Measurements from ENCODE around the gene CTRB1.

The CTRB1 gene

GRCh38 chr16:75246504-75247205 is 27.9 kb downstream of the CTRB1 start:
- Mint-ChIP-seq H3K4me3 (no peak overlapping the region), H3K36me3 (no peaks in the 10 kb centered on the region), H3K27me3 (peaks cover 37% of the 10 kb centered on the region), H3K27ac (no peak overlapping the region), H3K9me3 (no peaks in the 10 kb centered on the region), H3K4me1 (peaks cover 15% of the 10 kb centered on the region)
- DNase-seq (ENCODE audit: low spot score in 2 of 2): no peak
- ATAC-seq (ENCODE audit: low read depth): no peak

GRCh38 chr16:75247249-75247648 is 28.5 kb downstream of the CTRB1 start:
- Mint-ChIP-seq H3K36me3 (no peaks in the 10 kb centered on the region), H3K27ac (no peak overlapping the region), H3K9me3 (no peaks in the 10 kb centered on the region), H3K4me3 (no peak overlapping the region), H3K4me1 (peaks cover 19% of the 10 kb centered on the region), H3K27me3 (peaks cover 41% of the 10 kb centered on the region)
- ATAC-seq (ENCODE audit: low read depth): no peak
- DNase-seq (ENCODE audit: low spot score in 2 of 2): no peak

- Mint-ChIP-seq H3K36me3 (no peaks in the 10 kb centered on the region), H3K9me3 (no peaks in the 10 kb centered on the region), H3K4me3 (no peak overlapping the region), H3K27me3 (peaks cover 39% of the 10 kb centered on the region), H3K27ac (no peak overlapping the region), H3K4me1 (peaks cover 19% of the 10 kb centered on the region)
- no peak for DNase-seq (ENCODE audit: low spot score in 2 of 2)
- ATAC-seq (ENCODE audit: low read depth): no peak
These were observed 29.4 kb downstream of the CTRB1 start for GRCh38 chr16:75248142-75248535.

- no peaks in the 10 kb centered on the region for H3K36me3 Mint-ChIP-seq
- no peak overlapping the region for H3K4me3 Mint-ChIP-seq
- DNase-seq (ENCODE audit: low spot score in 2 of 2) (no peak), ATAC-seq (ENCODE audit: low read depth) (no peak)
- H3K9me3 Mint-ChIP-seq: no peaks in the 10 kb centered on the region
- H3K27me3 Mint-ChIP-seq: peaks cover 37% of the 10 kb centered on the region
- H3K4me1 Mint-ChIP-seq: peaks cover 19% of the 10 kb centered on the region
- H3K27ac Mint-ChIP-seq: no peak overlapping the region
These were observed 30.0 kb downstream of the CTRB1 start for GRCh38 chr16:75248536-75249380.

GRCh38 chr16:75249441-75249840 is 30.7 kb downstream of the CTRB1 start:
- Mint-ChIP-seq H3K4me3 (no peak overlapping the region), H3K9me3 (no peaks in the 10 kb centered on the region), H3K36me3 (no peaks in the 10 kb centered on the region), H3K27me3 (peaks cover 36% of the 10 kb centered on the region), H3K27ac (no peak overlapping the region), H3K4me1 (peaks cover 14% of the 10 kb centered on the region)
- ATAC-seq (ENCODE audit: low read depth) (no peak), DNase-seq (ENCODE audit: low spot score in 2 of 2) (no peak)

GRCh38 chr16:75250089-75250808 is 31.5 kb downstream of the CTRB1 start:
- Mint-ChIP-seq H3K36me3 (no peaks in the 10 kb centered on the region), H3K27me3 (peaks cover 36% of the 10 kb centered on the region), H3K4me1 (peaks cover 9% of the 10 kb centered on the region), H3K4me3 (peak overlapping the region; percentile 41), H3K9me3 (no peaks in the 10 kb centered on the region), H3K27ac (no peak overlapping the region)
- DNase-seq (ENCODE audit: low spot score in 2 of 2) (no peak), ATAC-seq (ENCODE audit: low read depth) (peak; percentile 8)

- ATAC-seq (ENCODE audit: low read depth) (peak; percentile 19), DNase-seq (ENCODE audit: low spot score in 2 of 2) (no peak)
- no peaks in the 10 kb centered on the region for H3K9me3 Mint-ChIP-seq
- no peak overlapping the region for H3K27ac Mint-ChIP-seq
- no peaks in the 10 kb centered on the region for H3K36me3 Mint-ChIP-seq
- peaks cover 35% of the 10 kb centered on the region for H3K27me3 Mint-ChIP-seq
- H3K4me3 Mint-ChIP-seq: peak overlapping the region; percentile 41
- peaks cover 9% of the 10 kb centered on the region for H3K4me1 Mint-ChIP-seq
These were observed 32.1 kb downstream of the CTRB1 start for GRCh38 chr16:75250809-75251279.

- peaks cover 30% of the 10 kb centered on the region for H3K27me3 Mint-ChIP-seq
- H3K9me3 Mint-ChIP-seq: no peaks in the 10 kb centered on the region
- H3K4me3 Mint-ChIP-seq: peak within 1 kb of the TSS; percentile 85
- no peaks in the 10 kb centered on the region for H3K36me3 Mint-ChIP-seq
- ATAC-seq (ENCODE audit: low read depth) (peak; percentile 34), DNase-seq (ENCODE audit: low spot score in 2 of 2) (no peak)
- H3K4me1 Mint-ChIP-seq: peaks cover 9% of the 10 kb centered on the region
- H3K27ac Mint-ChIP-seq: no peak within 1 kb of the TSS
These were observed 32.7 kb downstream of the CTRB1 start, which contains the start of gene BCAR1 for GRCh38 chr16:75251280-75252048. Gene BCAR1 (minus strand): TSS chr16:75251624. CDS start chr16:75251482, 142 bp downstream.

GRCh38 chr16:75252049-75252864 is 33.5 kb downstream of the CTRB1 start:
- peak overlapping the region; percentile 85 for H3K4me3 Mint-ChIP-seq
- H3K9me3 Mint-ChIP-seq: no peaks in the 10 kb centered on the region
- DNase-seq (ENCODE audit: low spot score in 2 of 2) (no peak), ATAC-seq (ENCODE audit: low read depth) (no peak)
- H3K27ac Mint-ChIP-seq: no peak overlapping the region
- H3K4me1 Mint-ChIP-seq: peaks cover 9% of the 10 kb centered on the region
- no peaks in the 10 kb centered on the region for H3K36me3 Mint-ChIP-seq
- H3K27me3 Mint-ChIP-seq: peaks cover 28% of the 10 kb centered on the region

- Mint-ChIP-seq H3K4me1 (peaks cover 7% of the 10 kb centered on the region), H3K9me3 (no peaks in the 10 kb centered on the region), H3K27ac (no peak overlapping the region), H3K4me3 (no peak overlapping the region), H3K36me3 (no peaks in the 10 kb centered on the region), H3K27me3 (peaks cover 26% of the 10 kb centered on the region)
- ATAC-seq (ENCODE audit: low read depth) (no peak), DNase-seq (ENCODE audit: low spot score in 2 of 2) (no peak)
These were observed 34.4 kb downstream of the CTRB1 start for GRCh38 chr16:75252946-75253911.

- peaks cover 7% of the 10 kb centered on the region for H3K4me1 Mint-ChIP-seq
- ATAC-seq (ENCODE audit: low read depth): no peak
These were observed 35.6 kb downstream of the CTRB1 start for GRCh38 chr16:75254359-75254837.

GRCh38 chr16:75256059-75256571 is 37.3 kb downstream of the CTRB1 start:
- no peaks in the 10 kb centered on the region for H3K36me3 Mint-ChIP-seq
- DNase-seq (ENCODE audit: low spot score in 2 of 2) (no peak), ATAC-seq (ENCODE audit: low read depth) (no peak)
- H3K9me3 Mint-ChIP-seq: no peaks in the 10 kb centered on the region
- H3K27me3 Mint-ChIP-seq: peaks cover 26% of the 10 kb centered on the region
- no peak overlapping the region for H3K27ac Mint-ChIP-seq
- H3K4me1 Mint-ChIP-seq: peaks cover 4% of the 10 kb centered on the region
- no peak overlapping the region for H3K4me3 Mint-ChIP-seq

More at GRCh38 chr16:75254359-75254837, 35.6 kb downstream of the CTRB1 start:
- Mint-ChIP-seq H3K36me3 (no peaks in the 10 kb centered on the region), H3K27me3 (peaks cover 26% of the 10 kb centered on the region), H3K27ac (no peak overlapping the region), H3K4me3 (no peak overlapping the region), H3K9me3 (no peaks in the 10 kb centered on the region)
- DNase-seq (ENCODE audit: low spot score in 2 of 2): no peak

Data from memory B cell (primary cell).